GM18526 (cell line): ENCODE data around the gene AIFM2.

Experiments
- POLR2A ChIP-seq: IDR thresholded peaks from 3 replicates; pipeline ENCODE4 v1.6.1; 2011; ENCODE audit not compliant: insufficient read length; ENCODE audit errors: extremely low read depth

The AIFM2 gene

GRCh38 chr10:70132098-70133029, at the start of gene AIFM2:
AIFM2 (minus strand) TSS chr10:70132825; CDS start chr10:70124084, 8,741 bp downstream.
- TF ChIP-seq POLR2A, result peak; percentile 75

GRCh38 chr10:70178139-70178725, 45.6 kb upstream of the AIFM2 start:
- no peak for TF ChIP-seq POLR2A

- no peak for TF ChIP-seq POLR2A
Measured at GRCh38 chr10:70176441-70176840, 43.8 kb upstream of the AIFM2 start.

GRCh38 chr10:70175516-70175915, 42.9 kb upstream of the AIFM2 start:
- no peak for TF ChIP-seq POLR2A

GRCh38 chr10:70174058-70174741, 41.6 kb upstream of the AIFM2 start:
- no peak for TF ChIP-seq POLR2A

- TF ChIP-seq POLR2A, result no peak
Measured at GRCh38 chr10:70169649-70170364, 37.2 kb upstream of the AIFM2 start.

GRCh38 chr10:70169011-70169410, 36.4 kb upstream of the AIFM2 start:
- TF ChIP-seq POLR2A, result no peak

GRCh38 chr10:70167246-70167645, 34.6 kb upstream of the AIFM2 start:
- TF ChIP-seq POLR2A, result no peak

GRCh38 chr10:70166394-70166793, 33.8 kb upstream of the AIFM2 start:
- TF ChIP-seq POLR2A, result no peak

GRCh38 chr10:70164163-70164562, 31.5 kb upstream of the AIFM2 start:
- no peak for TF ChIP-seq POLR2A

- TF ChIP-seq POLR2A, result no peak
Measured at GRCh38 chr10:70163448-70163847, 30.8 kb upstream of the AIFM2 start.

- TF ChIP-seq POLR2A, result no peak
Measured at GRCh38 chr10:70162892-70163201, 30.2 kb upstream of the AIFM2 start.

GRCh38 chr10:70162151-70162891, 29.7 kb upstream of the AIFM2 start:
- TF ChIP-seq POLR2A, result no peak

GRCh38 chr10:70160798-70161197, 28.2 kb upstream of the AIFM2 start:
- TF ChIP-seq POLR2A, result no peak

- no peak for TF ChIP-seq POLR2A
Measured at GRCh38 chr10:70158113-70158512, 25.5 kb upstream of the AIFM2 start.

- no peak for TF ChIP-seq POLR2A
Measured at GRCh38 chr10:70155255-70155838, 22.7 kb upstream of the AIFM2 start.
